Endothelial cell of umbilical vein (primary cell): Measurements from ENCODE around the gene REPS1. TPM values are rescaled to one million over a fixed set of nuclear protein-coding genes. Genes with fewer than 3 reads are reported as not detected.

Experiments
- BruUV-seq: library from RNA; stranded (reverse); fragments of 400-500 nt; replicated peaks from 2 replicates; lab custom pipeline; 2021; lab: Mats Ljungman, UMichigan
- CTCF ChIA-PET: fragments of 300-600, 350-600 bp; sonication (Branson Sonifier 250); formaldehyde crosslinking; loops from one replicate; lab custom pipeline; 2021; ENCODE audit warnings: antibody characterized with exemption, inconsistent platforms; lab: Charles Lee
- POLR2A ChIA-PET: fragments of 300-600, 350-600 bp; sonication (Branson Sonifier 250); formaldehyde crosslinking; loops from one replicate; lab custom pipeline; 2021; ENCODE audit warnings: antibody characterized with exemption, inconsistent platforms; lab: Charles Lee
- DNase-seq: peaks from one replicate; pipeline ENCODE4 v3.0.0-alpha.2; 2011; ENCODE audit warnings: low read depth, low spot score
- FAIRE-seq: peaks from 2 replicates; lab custom pipeline; 2011; peaks lifted over from hg19 to GRCh38; lab: Jason Lieb, UNC
- H2AFZ ChIP-seq: 2 replicates; pipeline ENCODE4 v1.6.0; 2012; ENCODE audit warnings: low read depth, low read length, control low read depth, inconsistent platforms
- H3K27ac ChIP-seq: 2 replicates; pipeline ENCODE4 v1.5.1; 2011; ENCODE audit warnings: low read depth, mild to moderate bottlenecking, control low read depth, low read length, moderate library complexity; ENCODE audit not compliant: insufficient read depth
- H3K27me3 ChIP-seq, 2 experiments: 2 replicates each; pipeline versions ENCODE4 v1.6.0 to v1.6.1; 2011; ENCODE audit warnings: low read length in 2 of 2, mixed read lengths in 1 of 2; ENCODE audit not compliant: control insufficient read depth in 2 of 2, insufficient read depth in 2 of 2
- H3K36me3 ChIP-seq, 2 experiments: 2 replicates in 1 of 2; 3 replicates in 1 of 2; pipeline ENCODE4 v1.5.1; 2011; ENCODE audit warnings: low read length in 2 of 2, mild to moderate bottlenecking in 1 of 2, moderate library complexity in 1 of 2; ENCODE audit not compliant: control insufficient read depth in 2 of 2, insufficient read depth in 2 of 2; ENCODE audit errors: extremely low read depth in 1 of 2
- H3K4me1 ChIP-seq: 3 replicates; pipeline ENCODE4 v1.5.1; 2011; ENCODE audit warnings: mild to moderate bottlenecking, low read length; ENCODE audit not compliant: control insufficient read depth, insufficient read depth; ENCODE audit errors: extremely low read depth
- H3K4me2 ChIP-seq: 2 replicates; pipeline ENCODE4 v1.6.1; 2011; ENCODE audit warnings: low read length, control low read depth, mixed read lengths; ENCODE audit not compliant: insufficient read depth
- H3K4me3 ChIP-seq, 3 experiments: fragments of 200-600 bp in 1 of 3; sonication (generic), shearing (Covaris generic) in 1 of 3; replicated peaks in 1 of 3; 2 replicates each; pipeline ENCODE4 v1.5.1; 2011 to 2016; ENCODE audit warnings: control low read depth in 3 of 3, low read length in 3 of 3, mild to moderate bottlenecking in 2 of 3, inconsistent platforms in 1 of 3, low read depth in 1 of 3, moderate library complexity in 1 of 3; ENCODE audit not compliant: insufficient read depth in 1 of 3
- H3K79me2 ChIP-seq: 2 replicates; pipeline ENCODE4 v1.6.0; 2012; ENCODE audit warnings: low read length, inconsistent platforms; ENCODE audit not compliant: control insufficient read depth, insufficient read depth
- H3K9ac ChIP-seq: replicated peaks from 2 replicates; pipeline ENCODE3; 2011; ENCODE audit warnings: low read length, control low read depth; ENCODE audit not compliant: insufficient read depth; ENCODE audit errors: extremely low read depth
- H3K9me1 ChIP-seq: replicated peaks from 3 replicates; pipeline ENCODE4 v1.6.0; 2011; ENCODE audit warnings: mild to moderate bottlenecking, low read length; ENCODE audit not compliant: control insufficient read depth, insufficient read depth; ENCODE audit errors: extremely low read depth
- H3K9me3 ChIP-seq: replicated peaks from 2 replicates; pipeline ENCODE4 v1.5.1; 2012; ENCODE audit warnings: low read length, inconsistent platforms; ENCODE audit not compliant: control insufficient read depth, insufficient read depth
- H4K20me1 ChIP-seq: replicated peaks from 2 replicates; pipeline ENCODE3; 2011; ENCODE audit warnings: mild to moderate bottlenecking, low read length; ENCODE audit not compliant: control insufficient read depth, insufficient read depth; ENCODE audit errors: extremely low read depth
- CTCF ChIP-seq, 2 donors: IDR thresholded peaks; 1 replicate in 1 of 2; 2 replicates in 1 of 2; pipeline ENCODE4 v1.5.1; 2011; ENCODE audit warnings: low read length in 2 of 2, mild to moderate bottlenecking in 2 of 2, moderate library complexity in 2 of 2, control low read depth in 1 of 2, inconsistent platforms in 1 of 2, low read depth in 1 of 2; ENCODE audit not compliant: insufficient read depth in 1 of 2; ENCODE audit errors: extremely low read depth in 1 of 2
- EZH2 ChIP-seq: IDR thresholded peaks from 2 replicates; pipeline ENCODE4 v1.6.1; 2012; ENCODE audit warnings: borderline replicate concordance, low read depth, mild to moderate bottlenecking, moderate library complexity, low read length, inconsistent platforms; ENCODE audit not compliant: severe bottlenecking
- FOS ChIP-seq: IDR thresholded peaks from 2 replicates; pipeline ENCODE4 v1.6.1; 2011; ENCODE audit warnings: mild to moderate bottlenecking, low read length, moderate library complexity, borderline replicate concordance; ENCODE audit not compliant: insufficient read depth
- GATA2 ChIP-seq: IDR thresholded peaks from 2 replicates; pipeline ENCODE4 v1.7.0; 2011; ENCODE audit warnings: low read depth, mild to moderate bottlenecking, moderate library complexity, mixed read lengths, low read length; ENCODE audit not compliant: insufficient read length, insufficient read depth
- JUN ChIP-seq: IDR thresholded peaks from 2 replicates; pipeline ENCODE4 v1.6.1; 2011; ENCODE audit warnings: borderline replicate concordance, low read depth; ENCODE audit not compliant: insufficient read length, insufficient read depth
- MAX ChIP-seq: IDR thresholded peaks from 2 replicates; pipeline ENCODE4 v1.6.1; 2011; ENCODE audit not compliant: insufficient read depth, insufficient read length
- MYC ChIP-seq: IDR thresholded peaks from one replicate; pipeline ENCODE4 v1.6.1; 2011; ENCODE audit warnings: mild to moderate bottlenecking, low read depth, low read length
- POLR2A ChIP-seq: IDR thresholded peaks from 2 replicates; pipeline ENCODE4 v1.6.1; 2012; ENCODE audit warnings: low read depth, mild to moderate bottlenecking, control low read depth, low read length
- POLR2AphosphoS5 ChIP-seq: IDR thresholded peaks from 2 replicates; pipeline ENCODE4 v1.6.1; 2012; ENCODE audit warnings: low read depth, mild to moderate bottlenecking, control low read depth, low read length, moderate library complexity; ENCODE audit not compliant: insufficient read depth
- dilution Hi-C: fragments of 300-500 bp; cut with MboI; formaldehyde crosslinking; loops from one replicate; pipeline ENCODE4 v1.15.0; 2019; ENCODE audit warnings: low sequenced_read_pairs; ENCODE audit not compliant: extremely low pct_ligation_motif_present
- intact Hi-C: fragments of 100-400 bp; cut with micrococcal nuclease; formaldehyde crosslinking; loops from one replicate; pipeline ENCODE4 v1.10.0; 2022
- polyA plus RNA-seq, 4 experiments: library from polyadenylated mRNA; depleted of rRNA in 3 of 4; stranded (reverse) in 3 of 4; unstranded in 1 of 4; fragments of >200 nt; gene quantifications; 2 replicates each; pipeline versions ENCODE4 v1.2.1 to v1.2.3, GENCODE V29; 2011 to 2012; ENCODE audit warnings: missing spikeins in 1 of 4
- total RNA-seq: library from RNA; stranded (reverse); gene quantifications from 2 replicates; pipeline ENCODE4 v1.2.3, GENCODE V29; 2021

The REPS1 gene
- total and polyA plus RNA-seq, 2 donors (not counting 3 experiments of a cell fraction or from before 2014, with no cell fraction given), result 20.6 to 35.0 TPM

- H3K4me2 ChIP-seq, result no peak overlapping the region
- no peak overlapping the region for H3K27ac ChIP-seq
- CTCF ChIA-PET, result interaction anchor here (1.5 kb wide), 1 partner anchor 30 kb away, joined by 3 read pairs; no protein-coding TSS in a partner anchor
- POLR2A ChIA-PET, result no interaction called here
- H3K79me2 ChIP-seq, result no peaks in the 10 kb centered on the region
- H3K9me3 ChIP-seq, result no peaks in the 10 kb centered on the region
- H2AFZ ChIP-seq, result no peak overlapping the region
- no peak for DNase-seq
- H3K4me3 ChIP-seq, result no peak overlapping the region
- H3K27me3 ChIP-seq, result peaks cover 0 to 2% of the 10 kb centered on the region in 2 experiments
- H4K20me1 ChIP-seq, result no peaks in the 10 kb centered on the region
- no peak overlapping the region for H3K9ac ChIP-seq
- no peak for FAIRE-seq
- TF ChIP-seq JUN (no peak), GATA2 (no peak), POLR2A (no peak), MYC (no peak), EZH2 (no peak)
- no peaks in the 10 kb centered on the region for H3K4me1 ChIP-seq
- dilution Hi-C loops, result no loop called here
- intact Hi-C loops, result no loop called here
- no peaks in the 10 kb centered on the region for H3K36me3 ChIP-seq
- BruUV-seq, result no TSS peak
- H3K9me1 ChIP-seq, result no peaks in the 10 kb centered on the region
Measured at GRCh38 chr6:139016337-139017213, 28.5 kb upstream of the REPS1 start.

GRCh38 chr6:139014945-139015344 lies 26.9 kb upstream of the REPS1 start:
- H4K20me1 ChIP-seq, result no peaks in the 10 kb centered on the region
- H3K4me1 ChIP-seq, result no peaks in the 10 kb centered on the region
- H3K9me1 ChIP-seq, result no peaks in the 10 kb centered on the region
- H3K4me3 ChIP-seq, result no peak overlapping the region
- TF ChIP-seq CTCF (IDR thresholded peaks at IDR 0.05; ENCODE audit: extremely low read depth in 1 of 2, insufficient read depth in 1 of 2, low read depth in 1 of 2, low read length in 2 of 2) (no peak), FOS (no peak), GATA2 (no peak), POLR2A (no peak), POLR2AphosphoS5 (no peak), JUN (no peak), EZH2 (no peak), MAX (no peak), MYC (no peak)
- intact Hi-C loops (no loop called here), dilution Hi-C loops (no loop called here)
- H3K9me3 ChIP-seq, result no peaks in the 10 kb centered on the region
- no peak overlapping the region for H3K9ac ChIP-seq
- no peak for FAIRE-seq
- H3K27ac ChIP-seq, result no peak overlapping the region
- no peak overlapping the region for H2AFZ ChIP-seq
- H3K27me3 ChIP-seq, result peaks cover 0 to 2% of the 10 kb centered on the region in 2 experiments
- no peak overlapping the region for H3K4me2 ChIP-seq
- POLR2A ChIA-PET, result no interaction called here
- BruUV-seq, result no TSS peak
- CTCF ChIA-PET, result no interaction called here
- DNase-seq, result no peak
- no peaks in the 10 kb centered on the region for H3K36me3 ChIP-seq
- H3K79me2 ChIP-seq, result no peaks in the 10 kb centered on the region
